HT1080 (cell line): Measurements from ENCODE around the gene SLC35B4. TPM values are rescaled to one million over a fixed set of nuclear protein-coding genes. Genes with fewer than 3 reads are reported as not detected.

ENCODE experiments used
- total RNA-seq: library from RNA; depleted of rRNA; stranded (reverse); fragments of >200 nt; shearing (Covaris generic); gene quantifications from 2 replicates; pipeline ENCODE4 v1.2.3, GENCODE V29; 2014; rRNA removed

SLC35B4 gene
- total RNA-seq, 1 experiment from 2014 or later = 44.3 TPM

Other genes starting within 250 kb of the SLC35B4 start
- not detected in 2 replicates for gene LRGUK, start 189.6 kb downstream of the SLC35B4 start, total RNA-seq
- gene AKR1B1, start 142.2 kb upstream of the SLC35B4 start, total RNA-seq = 112 and 123 TPM in 2 replicates
- 1.2 and 1.6 TPM in 2 replicates for gene AKR1B10, start 210.6 kb upstream of the SLC35B4 start, total RNA-seq
- not detected in 2 replicates for gene AKR1B15, start 232.2 kb upstream of the SLC35B4 start, total RNA-seq